H9 (cell line): ENCODE results near the gene KCTD19. TPM values are rescaled to one million over a fixed set of nuclear protein-coding genes. Genes with fewer than 3 reads are reported as not detected.
A peak's percentile ranks its signal among the peaks of the same experiment; 100 is the strongest.

Source experiments
- DNase-seq: peaks from one replicate; pipeline ENCODE4 v3.0.0-alpha.2; 2017
- H2AFZ ChIP-seq: one replicate; pipeline ENCODE4 v1.6.1; 2013; ENCODE audit warnings: mild to moderate bottlenecking, low read length, control low read depth, moderate library complexity
- H2AK5ac ChIP-seq: 2 replicates; pipeline ENCODE4 v1.6.1; 2013; ENCODE audit warnings: low read length, control low read depth, mixed read lengths; ENCODE audit not compliant: insufficient read length
- H2BK120ac ChIP-seq: one replicate; pipeline ENCODE4 v1.6.1; 2013; ENCODE audit warnings: low read depth, mild to moderate bottlenecking, low read length, control low read depth, inconsistent platforms; ENCODE audit not compliant: poor library complexity, severe bottlenecking
- H2BK12ac ChIP-seq: 2 replicates; pipeline ENCODE4 v1.6.1; 2013; ENCODE audit warnings: low read length, control low read depth, mixed read lengths, low read depth; ENCODE audit not compliant: insufficient read length
- H2BK15ac ChIP-seq: 2 replicates; pipeline ENCODE4 v1.6.1; 2013; ENCODE audit warnings: low read depth, low read length, control low read depth
- H2BK20ac ChIP-seq: one replicate; pipeline ENCODE4 v1.6.1; 2013; ENCODE audit warnings: low read depth, mild to moderate bottlenecking, low read length, control low read depth, inconsistent platforms; ENCODE audit not compliant: poor library complexity, severe bottlenecking
- H2BK5ac ChIP-seq: 2 replicates; pipeline ENCODE4 v1.6.1; 2013; ENCODE audit warnings: low read length, control low read depth, mixed read lengths; ENCODE audit not compliant: insufficient read length
- H3K14ac ChIP-seq: 2 replicates; pipeline ENCODE4 v1.6.1; 2013; ENCODE audit warnings: low read length, control low read depth; ENCODE audit not compliant: insufficient read depth
- H3K18ac ChIP-seq: 2 replicates; pipeline ENCODE4 v1.6.1; 2013; ENCODE audit warnings: low read depth, mild to moderate bottlenecking, mixed read lengths, low read length, control low read depth; ENCODE audit not compliant: insufficient read length
- H3K23ac ChIP-seq: 2 replicates; pipeline ENCODE4 v1.6.1; 2013; ENCODE audit warnings: low read length, control low read depth, mixed read lengths, low read depth; ENCODE audit not compliant: insufficient read length
- H3K23me2 ChIP-seq: 2 replicates; pipeline ENCODE4 v1.6.1; 2013; ENCODE audit warnings: low read depth, mild to moderate bottlenecking, mixed read lengths, low read length, control low read depth; ENCODE audit not compliant: insufficient read length, poor library complexity, severe bottlenecking
- H3K27ac ChIP-seq: 2 replicates; pipeline ENCODE4 v1.5.1; 2013; ENCODE audit warnings: low read length, control low read depth, mixed read lengths, low read depth; ENCODE audit not compliant: insufficient read length
- H3K27me3 ChIP-seq: 2 replicates; pipeline ENCODE4 v1.6.1; 2013; ENCODE audit warnings: low read length, control low read depth, inconsistent platforms; ENCODE audit not compliant: insufficient read depth
- H3K4ac ChIP-seq: 2 replicates; pipeline ENCODE4 v1.6.1; 2013; ENCODE audit warnings: low read depth, mild to moderate bottlenecking, control low read depth, inconsistent platforms, low read length, moderate library complexity
- H3K4me1 ChIP-seq: 2 replicates; pipeline ENCODE4 v1.6.1; 2013; ENCODE audit warnings: low read length, control low read depth, inconsistent platforms; ENCODE audit not compliant: insufficient read depth
- H3K4me2 ChIP-seq: 2 replicates; pipeline ENCODE4 v1.6.1; 2013; ENCODE audit warnings: low read length, control low read depth, mixed read lengths; ENCODE audit not compliant: insufficient read length, insufficient read depth
- H3K56ac ChIP-seq: 2 replicates; pipeline ENCODE4 v1.6.1; 2013; ENCODE audit warnings: low read depth, mild to moderate bottlenecking, mixed read lengths, low read length, control low read depth; ENCODE audit not compliant: insufficient read length
- H3K79me1 ChIP-seq: 2 replicates; pipeline ENCODE4 v1.6.1; 2013; ENCODE audit warnings: low read depth, mild to moderate bottlenecking, moderate library complexity, low read length, control low read depth, inconsistent platforms; ENCODE audit not compliant: insufficient read depth, poor library complexity, severe bottlenecking
- H3K79me2 ChIP-seq: 2 replicates; pipeline ENCODE4 v1.6.1; 2013; ENCODE audit warnings: low read length, control low read depth, inconsistent platforms; ENCODE audit not compliant: insufficient read depth
- H3K9ac ChIP-seq: 2 replicates; pipeline ENCODE4 v1.6.1; 2013; ENCODE audit warnings: low read length, control low read depth, mixed read lengths; ENCODE audit not compliant: insufficient read length; ENCODE audit errors: extremely low read depth
- H3K9me3 ChIP-seq: one replicate; pipeline ENCODE4 v1.6.1; 2013; ENCODE audit warnings: low read depth, low read length, inconsistent platforms; ENCODE audit not compliant: control insufficient read depth
- H3T11ph ChIP-seq: one replicate; pipeline ENCODE4 v1.6.1; 2013; ENCODE audit warnings: mild to moderate bottlenecking, low read length, control low read depth, inconsistent platforms
- H4K20me1 ChIP-seq: one replicate; pipeline ENCODE4 v1.6.1; 2013; ENCODE audit not compliant: control insufficient read depth, insufficient read length, insufficient read depth
- H4K5ac ChIP-seq: 2 replicates; pipeline ENCODE4 v1.6.1; 2013; ENCODE audit warnings: low read depth, mild to moderate bottlenecking, mixed read lengths, low read length, control low read depth; ENCODE audit not compliant: insufficient read length
- H4K8ac ChIP-seq: replicated peaks from 2 replicates; pipeline ENCODE4 v1.6.1; 2013; ENCODE audit warnings: low read length, control low read depth, mixed read lengths, low read depth; ENCODE audit not compliant: insufficient read length
- H4K91ac ChIP-seq: 2 replicates; pipeline ENCODE4 v1.6.1; 2013; ENCODE audit warnings: low read depth, mild to moderate bottlenecking, moderate library complexity, mixed read lengths, low read length, control low read depth; ENCODE audit not compliant: insufficient read length
- H3K27ac Mint-ChIP-seq, 3 experiments: 2 replicates in 2 of 3; 3 replicates in 1 of 3; pipeline ENCODE4 v1.8.0; 2020 to 2021; ENCODE audit warnings: mixed read lengths in 3 of 3, mild to moderate bottlenecking in 1 of 3, moderate library complexity in 1 of 3
- H3K27me3 Mint-ChIP-seq: 2 replicates; pipeline ENCODE4 v1.8.0; 2021; ENCODE audit warnings: low read depth, mild to moderate bottlenecking, moderate library complexity, mixed read lengths
- H3K36me3 Mint-ChIP-seq, 3 experiments: 2 replicates in 2 of 3; 3 replicates in 1 of 3; pipeline ENCODE4 v1.8.0; 2020 to 2021; ENCODE audit warnings: low read depth in 3 of 3, mixed read lengths in 3 of 3; ENCODE audit not compliant: insufficient read depth in 1 of 3
- H3K4me1 Mint-ChIP-seq, 2 experiments: 2 replicates each; pipeline ENCODE4 v1.8.0; 2020; ENCODE audit warnings: mixed read lengths in 2 of 2
- H3K4me3 Mint-ChIP-seq, 2 experiments: 2 replicates in 1 of 2; 3 replicates in 1 of 2; pipeline ENCODE4 v1.8.0; 2020 to 2021; ENCODE audit warnings: mild to moderate bottlenecking in 2 of 2, mixed read lengths in 2 of 2, moderate library complexity in 1 of 2
- H3K9me3 Mint-ChIP-seq, 2 experiments: 2 replicates in 1 of 2; 3 replicates in 1 of 2; pipeline ENCODE4 v1.8.0; 2020; ENCODE audit warnings: mild to moderate bottlenecking in 2 of 2, mixed read lengths in 2 of 2, moderate library complexity in 1 of 2
- CTCF ChIP-seq: fragments of 200-600 bp; sonication (generic); conservative IDR thresholded peaks from 3 replicates; pipeline ENCODE4 v1.8.0; 2021; ENCODE audit warnings: antibody characterized with exemption, mild to moderate bottlenecking
- WGBS: extraction: QIAGEN DNeasy Blood & Tissue Kit; methylation state at CpG from one replicate; pipeline ENCODE4 v1.1.7; 2013; ENCODE audit warnings: missing lambda C conversion rate, low lambda C conversion rate, mixed read lengths; ENCODE audit not compliant: insufficient read length; ENCODE audit errors: extremely low coverage; 5-methylcytosine and 5-hydroxymethylcytosine counted together
- total RNA-seq: library from RNA; stranded (reverse); gene quantifications from 2 replicates; pipeline ENCODE4 v1.2.1, GENCODE V29; 2021

The KCTD19 gene
- total RNA-seq, 1 experiment from 2014 or later, result 0.13 TPM

DNA sequence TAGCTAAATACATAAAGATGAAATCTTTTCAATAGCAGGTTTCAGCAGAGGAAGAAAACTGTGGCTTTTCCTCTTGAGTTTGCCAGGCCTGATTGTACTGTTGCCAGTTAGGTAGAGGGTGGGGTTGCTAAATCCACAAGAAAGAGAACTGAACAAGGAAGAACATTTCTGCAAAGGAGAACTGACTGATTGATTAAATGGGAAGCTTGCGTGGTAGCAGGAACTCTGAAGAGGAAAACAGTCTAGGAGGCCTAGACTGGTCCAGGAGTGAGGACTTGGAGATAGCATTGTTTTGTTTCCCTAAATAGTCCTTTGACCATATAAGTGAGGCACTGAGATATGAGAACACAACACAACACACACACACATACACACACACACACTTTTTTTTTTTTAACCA lies 18.9 kb upstream of the KCTD19 start:
- no peaks in the 10 kb centered on the region for H3K79me2 ChIP-seq
- no peak overlapping the region for H4K91ac ChIP-seq
- Mint-ChIP-seq H3K9me3 (no peaks in the 10 kb centered on the region), H3K4me1 (no peaks in the 10 kb centered on the region), H3K36me3 (no peaks in the 10 kb centered on the region), H3K4me3 (no peak overlapping the region), H3K27me3 (no peaks in the 10 kb centered on the region; the same call in none of the 2 replicates), H3K27ac (no peak overlapping the region)
- no peak overlapping the region for H3K4me2 ChIP-seq
- no peaks in the 10 kb centered on the region for H3K23me2 ChIP-seq
- H2AFZ ChIP-seq, result no peak overlapping the region
- no peak overlapping the region for H2BK120ac ChIP-seq
- no peaks in the 10 kb centered on the region for H3K9me3 ChIP-seq
- no peak for DNase-seq
- no peak overlapping the region for H3K27ac ChIP-seq
- TF ChIP-seq CTCF, result no peak
- H3K18ac ChIP-seq, result no peak overlapping the region
- no peaks in the 10 kb centered on the region for H3K4me1 ChIP-seq
- peak overlapping the region; percentile 53 for H3T11ph ChIP-seq
- no peak overlapping the region for H3K14ac ChIP-seq
- H2BK20ac ChIP-seq, result no peak overlapping the region
- no peak overlapping the region for H3K9ac ChIP-seq
- no peak overlapping the region for H2BK12ac ChIP-seq
- no peaks in the 10 kb centered on the region for H4K20me1 ChIP-seq
- H2BK5ac ChIP-seq, result no peak overlapping the region
- no peaks in the 10 kb centered on the region for H3K27me3 ChIP-seq
- no peak overlapping the region for H2AK5ac ChIP-seq
- H2BK15ac ChIP-seq, result no peak overlapping the region
- H4K5ac ChIP-seq, result no peak overlapping the region
- WGBS, result no CpG with 5 or more reads among the region's 1 CpG
- H3K23ac ChIP-seq, result no peak overlapping the region
- no peak overlapping the region for H3K56ac ChIP-seq
- H3K4ac ChIP-seq, result no peak overlapping the region
- H3K79me1 ChIP-seq, result no peaks in the 10 kb centered on the region
- H4K8ac ChIP-seq, result no peak overlapping the region
